Stimulated activated CD8-positive, alpha-beta memory T cell treated with anti-CD3 and anti-CD28 coated beads, Interleukin-7, amount 100 ng/mL, for 48 hours (primary cell): ENCODE results near the gene TEAD1.

Experiments used
- DNase-seq, 2 donors: peaks; one replicate each; pipeline ENCODE4 v3.0.0-alpha.2; 2020; ENCODE audit warnings: low read depth in 1 of 2; ENCODE audit errors: extremely low read depth in 1 of 2

The TEAD1 gene

GRCh38 chr11:12761029-12761428 is 86.8 kb downstream of the TEAD1 start:
- DNase-seq = no peak

- DNase-seq = no peak
These were observed 88.1 kb downstream of the TEAD1 start for GRCh38 chr11:12762278-12762677.

DNA sequence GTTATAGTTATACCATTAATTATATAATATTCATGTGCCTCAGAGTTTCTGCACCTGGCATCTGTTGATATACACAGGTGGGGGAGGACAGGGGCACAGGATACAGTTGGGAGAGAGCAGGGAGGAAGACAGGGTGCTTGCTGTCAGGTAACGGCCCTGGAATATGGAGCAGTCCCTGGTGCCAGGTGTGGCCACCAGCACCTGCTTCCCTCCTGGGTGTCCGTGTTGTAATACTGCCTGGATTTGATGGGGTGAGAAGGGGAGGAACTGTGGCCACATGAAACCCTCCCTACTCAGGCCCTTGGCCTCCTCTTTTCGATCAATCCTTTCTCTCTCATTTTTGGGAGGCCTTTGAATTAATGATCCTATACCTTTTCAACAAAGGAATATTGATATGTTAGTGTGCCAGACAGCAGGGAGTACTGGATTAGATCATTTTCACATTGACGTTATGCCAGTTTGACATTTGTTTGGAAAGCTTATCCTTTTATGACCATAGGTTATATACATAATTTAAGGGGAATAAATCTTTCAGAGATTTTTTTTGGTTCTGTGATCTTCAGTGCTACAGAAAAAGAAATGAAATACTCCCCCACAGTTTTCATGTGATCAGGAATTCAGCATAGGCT is 88.6 kb downstream of the TEAD1 start:
- no peak for DNase-seq

DNA sequence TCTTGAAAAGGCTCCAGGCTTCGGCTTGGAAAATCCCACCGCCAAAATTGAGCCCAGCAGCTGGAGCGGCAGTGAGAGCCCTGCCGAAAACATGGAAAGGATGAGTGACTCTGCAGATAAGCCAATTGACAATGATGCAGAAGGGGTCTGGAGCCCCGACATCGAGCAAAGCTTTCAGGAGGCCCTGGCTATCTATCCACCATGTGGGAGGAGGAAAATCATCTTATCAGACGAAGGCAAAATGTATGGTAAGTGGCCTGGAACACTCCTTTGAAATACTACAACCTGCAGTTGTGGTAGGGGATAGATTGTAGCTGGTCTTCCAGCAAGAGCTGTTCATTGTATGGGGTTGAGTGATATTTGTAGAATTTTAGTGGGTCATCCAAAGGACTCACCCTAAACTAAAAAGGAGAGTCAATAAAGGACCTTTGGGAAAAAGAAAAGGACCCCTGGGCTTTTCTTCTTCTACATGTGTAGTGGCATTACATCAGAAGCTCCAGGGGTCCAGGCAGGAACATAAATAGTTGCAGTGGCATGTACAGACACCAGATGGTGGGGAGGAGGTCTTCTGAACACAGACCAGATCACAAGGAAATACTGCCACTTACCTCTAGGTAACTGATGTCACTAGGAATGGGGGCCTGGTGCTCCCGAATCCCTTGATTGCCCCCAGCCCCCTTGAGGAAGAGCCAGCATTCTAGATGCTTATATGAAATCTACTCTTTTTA is 90.1 kb downstream of the TEAD1 start:
- no peak for DNase-seq

DNA sequence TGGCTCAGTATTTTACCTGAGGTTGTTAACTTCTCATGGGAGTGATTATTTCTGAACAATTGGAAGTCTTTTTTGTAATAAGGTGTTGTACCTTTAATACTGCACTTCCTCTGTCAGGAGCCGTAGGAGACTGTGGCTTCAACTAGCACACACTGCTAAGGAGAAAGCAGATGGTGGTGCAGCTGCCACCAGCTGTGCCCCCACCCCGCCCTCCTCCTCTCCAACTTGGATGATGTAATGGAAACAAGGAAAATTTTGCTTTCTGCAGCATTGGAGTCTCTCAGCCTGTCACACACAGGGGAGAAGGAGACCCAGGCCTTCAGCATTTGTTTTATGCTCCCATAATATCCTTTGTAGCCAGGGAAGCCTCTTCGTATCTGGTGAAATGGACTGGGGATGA is 91.2 kb downstream of the TEAD1 start:
- no peak for DNase-seq

- no peak for DNase-seq
These were observed 92.8 kb downstream of the TEAD1 start for GRCh38 chr11:12767027-12767426.

DNA sequence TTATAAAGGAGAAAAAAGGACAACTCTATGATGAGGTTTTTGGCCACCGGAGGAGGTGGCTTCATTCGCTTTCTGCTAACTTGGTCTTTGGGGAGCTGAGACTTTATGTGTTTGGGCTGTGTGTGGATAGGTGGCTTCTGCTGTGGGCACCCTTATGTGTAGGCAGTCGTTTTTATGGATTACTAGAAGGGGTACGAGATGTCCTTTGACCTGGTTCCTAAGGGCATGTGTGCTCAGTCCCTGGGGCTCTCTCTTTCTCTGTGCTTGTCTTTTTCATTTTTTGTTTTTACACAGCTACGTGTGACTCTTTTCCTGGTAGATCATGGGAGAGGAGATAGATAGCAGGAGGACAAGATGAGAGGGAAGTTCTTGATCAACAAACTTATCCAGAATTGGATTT is 93.4 kb downstream of the TEAD1 start:
- DNase-seq = no peak

DNA sequence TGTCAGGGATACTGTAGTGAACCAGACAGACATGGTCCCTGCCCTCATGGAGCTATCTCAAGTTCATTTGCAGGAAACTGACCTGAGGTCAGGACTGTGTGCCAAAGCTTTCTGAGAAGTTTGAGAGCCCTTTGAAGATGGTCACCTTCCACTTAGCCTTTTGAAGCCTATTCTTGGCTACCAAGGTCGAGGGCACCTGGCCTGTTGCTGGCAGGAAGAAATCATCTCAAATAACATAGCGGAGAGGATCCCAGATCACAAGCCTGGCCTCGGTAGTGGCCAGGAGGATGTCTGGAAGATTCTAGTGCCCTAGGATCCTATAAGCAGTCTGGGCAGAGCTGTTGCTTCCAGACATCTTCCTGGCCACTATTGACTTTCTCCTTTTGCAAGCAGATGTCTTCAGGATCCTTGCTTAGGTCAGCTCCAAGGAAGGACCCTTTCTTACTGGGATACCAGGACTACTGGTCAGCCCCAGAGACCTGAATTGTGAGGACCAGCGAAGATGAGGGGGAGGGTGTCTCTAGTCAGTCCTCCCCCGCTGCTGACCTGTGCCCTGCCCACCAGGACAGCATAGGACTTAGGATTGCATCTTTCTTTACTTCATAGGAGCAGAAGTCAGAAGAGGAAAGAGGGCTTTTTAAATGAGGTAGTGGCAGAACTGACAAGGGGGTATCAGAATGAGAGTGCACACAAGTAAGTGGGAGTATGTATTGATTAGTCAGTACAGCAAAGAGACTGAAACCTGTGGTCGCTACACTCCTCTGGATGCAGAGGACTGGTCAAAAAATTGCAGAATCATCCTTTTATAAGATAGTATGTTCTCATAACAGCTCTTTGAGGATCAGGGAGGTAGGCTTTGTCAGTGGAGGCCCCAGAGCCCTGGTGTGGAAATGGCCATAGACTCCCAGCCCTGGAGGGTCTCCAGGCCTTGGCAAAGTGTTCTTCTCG is 94.8 kb downstream of the TEAD1 start:
- no peak for DNase-seq

DNA sequence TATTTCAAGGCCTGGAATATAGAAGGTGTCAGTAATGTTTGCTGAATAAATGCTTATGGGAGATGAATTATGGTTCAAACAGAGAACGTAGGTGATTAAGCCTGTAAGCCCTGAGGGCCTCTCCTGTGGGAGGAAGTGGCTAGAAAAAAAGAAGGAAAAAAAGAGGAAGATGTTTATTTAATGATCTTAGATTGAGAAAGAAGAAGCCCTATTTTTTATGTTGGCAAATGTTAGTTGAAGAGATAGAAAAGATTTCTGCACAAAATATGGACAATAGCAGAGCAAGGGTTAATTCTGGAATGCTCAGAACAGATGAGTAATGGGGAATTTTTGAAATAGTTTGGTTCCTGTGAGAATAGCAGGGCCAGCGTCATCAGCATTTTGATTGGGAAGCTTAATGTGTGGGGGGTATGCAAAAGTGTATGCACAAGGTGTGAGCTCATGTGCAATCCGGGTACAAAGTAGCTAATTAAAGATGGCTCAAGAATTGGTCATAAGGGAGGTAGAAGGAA is 95.7 kb downstream of the TEAD1 start:
- no peak for DNase-seq

- DNase-seq = no peak
These were observed 96.2 kb downstream of the TEAD1 start for GRCh38 chr11:12770435-12770834.

GRCh38 chr11:12770966-12771597 is 96.9 kb downstream of the TEAD1 start:
- no peak for DNase-seq

- DNase-seq = no peak
These were observed 97.7 kb downstream of the TEAD1 start for GRCh38 chr11:12771875-12772274.

- DNase-seq = no peak
These were observed 98.1 kb downstream of the TEAD1 start for GRCh38 chr11:12772324-12772723.

GRCh38 chr11:12773591-12773990 is 99.4 kb downstream of the TEAD1 start:
- no peak for DNase-seq

DNA sequence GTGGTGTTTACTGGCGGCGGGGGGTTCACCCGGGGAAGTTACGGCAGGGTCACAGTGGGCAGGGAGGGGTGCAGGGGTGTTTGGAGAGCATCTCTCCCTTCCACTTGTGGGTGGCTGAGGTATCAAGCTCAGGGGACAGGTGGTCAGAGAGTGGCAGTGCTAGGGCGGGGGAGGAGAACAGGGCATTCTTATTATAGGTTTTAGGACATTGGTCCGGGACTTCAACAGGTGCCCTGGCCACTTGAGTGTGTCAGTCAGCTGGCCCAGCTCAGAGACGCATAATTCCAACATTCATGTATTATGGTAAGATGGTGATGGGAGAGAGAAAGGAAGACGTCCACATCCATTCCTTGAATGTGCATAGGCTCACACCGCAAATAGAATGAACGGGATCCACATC is 101.7 kb downstream of the TEAD1 start:
- no peak for DNase-seq

- no peak for DNase-seq
These were observed 103.1 kb downstream of the TEAD1 start for GRCh38 chr11:12777208-12777874.

GRCh38 chr11:12778240-12778905 is 104.2 kb downstream of the TEAD1 start:
- no peak for DNase-seq

GRCh38 chr11:12783765-12784164 is 109.5 kb downstream of the TEAD1 start:
- DNase-seq = no peak

DNA sequence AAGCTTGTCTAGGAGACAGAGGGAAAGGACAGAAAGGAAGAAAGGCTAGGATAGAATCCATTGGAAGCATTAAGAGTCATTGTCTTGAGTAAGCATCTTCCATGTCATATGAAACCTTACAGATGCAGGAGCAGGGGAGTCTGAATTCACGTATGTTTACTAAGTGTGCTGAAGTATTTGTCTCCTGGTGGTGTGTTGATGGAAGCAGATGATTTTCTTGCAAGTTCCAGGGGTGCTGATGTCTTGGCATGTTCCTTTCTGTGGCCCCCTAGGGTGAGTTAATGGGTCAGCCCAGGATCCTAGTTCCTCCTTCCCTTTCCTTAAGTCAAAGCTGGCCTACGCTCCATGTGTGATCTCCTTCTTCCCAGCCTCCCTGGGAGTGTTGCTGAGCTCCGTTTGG is 110.2 kb downstream of the TEAD1 start:
- no peak for DNase-seq

- no peak for DNase-seq
These were observed 110.8 kb downstream of the TEAD1 start for GRCh38 chr11:12784987-12785386.
